Common myeloid progenitor, CD34-positive (primary cell): ENCODE measurements around the gene GPS2.

Experiments
- CTCF ChIA-PET: fragments of 350-600 bp; sonication (Branson Sonifier 250); formaldehyde crosslinking; loops from one replicate; lab custom pipeline; 2021; ENCODE audit warnings: antibody characterized with exemption; lab: Charles Lee
- POLR2A ChIA-PET: fragments of 350-600 bp; sonication (Branson Sonifier 250); formaldehyde crosslinking; loops from one replicate; lab custom pipeline; 2021; ENCODE audit warnings: antibody characterized with exemption; lab: Charles Lee
- DNase-seq, 3 donors: peaks; one replicate each; pipeline versions ENCODE4 v3.0.0 to v3.0.0-alpha.2; 2013
- H3K27ac ChIP-seq, 2 experiments: 1 replicate in 1 of 2; 2 replicates in 1 of 2; pipeline ENCODE4 v1.7.0; 2013; ENCODE audit warnings: inconsistent platforms in 2 of 2, low read length in 2 of 2, mild to moderate bottlenecking in 2 of 2, low read depth in 1 of 2, moderate library complexity in 1 of 2; ENCODE audit not compliant: severe bottlenecking in 2 of 2, insufficient read depth in 1 of 2, poor library complexity in 1 of 2
- H3K27me3 ChIP-seq, 5 experiments: replicated peaks in 2 of 5; 1 replicate in 3 of 5; 2 replicates in 2 of 5; pipeline versions ENCODE4 v1.6.1 to v1.7.0; 2013; ENCODE audit warnings: low read length in 4 of 5, mild to moderate bottlenecking in 2 of 5, moderate library complexity in 2 of 5, inconsistent platforms in 1 of 5; ENCODE audit not compliant: insufficient read depth in 5 of 5, control insufficient read depth in 4 of 5
- H3K36me3 ChIP-seq, 4 experiments: 1 replicate in 2 of 4; 2 replicates in 2 of 4; pipeline versions ENCODE4 v1.6.1 to v1.7.0; 2013; ENCODE audit warnings: low read length in 3 of 4, control low read depth in 1 of 4, mild to moderate bottlenecking in 1 of 4; ENCODE audit not compliant: control insufficient read depth in 4 of 4, insufficient read depth in 4 of 4
- H3K4me1 ChIP-seq, 4 experiments: 1 replicate in 3 of 4; 2 replicates in 1 of 4; pipeline versions ENCODE4 v1.6.1 to v1.7.1; 2013; ENCODE audit warnings: low read length in 3 of 4, mild to moderate bottlenecking in 3 of 4, control low read depth in 1 of 4, inconsistent platforms in 1 of 4, moderate library complexity in 1 of 4; ENCODE audit not compliant: control insufficient read depth in 4 of 4, insufficient read depth in 4 of 4; ENCODE audit errors: control extremely low read depth in 1 of 4
- H3K4me3 ChIP-seq, 7 experiments: 1 replicate in 4 of 7; 2 replicates in 3 of 7; pipeline versions ENCODE4 v1.5.1 to v1.7.0; 2013; ENCODE audit warnings: mild to moderate bottlenecking in 7 of 7, low read length in 6 of 7, moderate library complexity in 6 of 7, inconsistent platforms in 2 of 7, low read depth in 2 of 7, control low read depth in 1 of 7; ENCODE audit not compliant: insufficient read depth in 4 of 7, control insufficient read depth in 1 of 7; ENCODE audit errors: extremely low read depth in 1 of 7
- H3K9me3 ChIP-seq, 5 experiments: 1 replicate in 4 of 5; 2 replicates in 1 of 5; pipeline versions ENCODE4 v1.6.1 to v1.7.1; 2013; ENCODE audit warnings: low read length in 4 of 5, mild to moderate bottlenecking in 2 of 5, inconsistent platforms in 1 of 5, low read depth in 1 of 5, moderate library complexity in 1 of 5; ENCODE audit not compliant: control insufficient read depth in 4 of 5, insufficient read depth in 2 of 5; ENCODE audit errors: control extremely low read depth in 1 of 5
- WGBS: methylation state at CpG from one replicate; pipeline ENCODE4 v1.1.5; 2013; ENCODE audit not compliant: insufficient coverage; 5-methylcytosine and 5-hydroxymethylcytosine counted together

GPS2 gene

GRCh38 chr17:7290166-7290565 lies 25.0 kb downstream of the GPS2 start:
- WGBS: 97% methylated on average over 6 of the region's 19 CpGs
- POLR2A ChIA-PET: no interaction called here

DNA sequence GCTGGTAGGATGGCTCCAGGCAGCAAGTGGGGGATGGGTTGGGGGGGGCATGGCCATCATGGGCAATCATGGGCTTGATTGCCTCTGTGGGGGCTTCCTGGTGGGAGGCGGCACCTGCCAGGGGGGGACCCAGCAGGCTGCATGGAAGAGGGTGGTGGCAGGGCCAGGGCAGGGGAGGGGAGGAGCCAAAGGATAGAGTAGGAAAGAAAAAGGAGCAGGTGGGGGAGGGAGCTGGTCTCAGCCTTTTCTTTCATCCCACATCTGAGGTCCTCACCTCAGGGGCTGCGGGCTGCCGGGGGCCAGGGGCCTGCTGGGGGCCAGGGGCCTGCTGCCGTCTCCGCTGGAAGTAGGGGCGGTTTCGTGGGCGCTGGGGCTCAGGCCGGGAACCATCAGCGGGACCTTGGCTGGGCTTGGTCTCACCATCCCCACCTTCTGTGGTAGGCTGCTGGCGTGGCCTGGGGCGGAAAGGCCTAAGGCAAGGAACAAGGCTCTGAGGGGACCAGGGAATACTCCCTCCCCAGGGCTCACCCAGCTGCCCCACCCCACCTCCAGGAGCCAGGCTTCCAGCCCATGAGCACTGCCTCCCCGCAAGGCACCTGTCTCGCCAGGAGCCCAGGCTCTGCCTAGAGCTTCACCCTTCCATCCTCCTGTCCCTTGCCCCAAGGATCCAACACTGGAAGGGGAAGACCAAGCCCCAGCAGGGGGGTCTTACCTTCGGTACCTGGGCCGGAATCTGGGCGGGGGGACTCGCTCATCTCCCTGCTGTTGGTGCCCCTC lies 25.7 kb downstream of the GPS2 start:
- no peak for DNase-seq
- CTCF ChIA-PET: interaction anchor here (5.7 kb wide), 1 partner anchor 8 kb away, joined by 46 read pairs; no protein-coding TSS in a partner anchor
- 94% methylated on average over 15 of the region's 18 CpGs for WGBS
- Histone ChIP-seq H3K4me3 (no peak overlapping the region), H3K4me1 (peaks cover 0 to 22% (median 17%) of the 10 kb centered on the region in 4 experiments), H3K36me3 (peaks cover 0 to 4% (median 0%) of the 10 kb centered on the region in 4 experiments), H3K27me3 (peaks cover 0 to 27% (median 11%) of the 10 kb centered on the region in 5 experiments), H3K27ac (no peak overlapping the region), H3K9me3 (no peaks in the 10 kb centered on the region)
- POLR2A ChIA-PET: no interaction called here

More at GRCh38 chr17:7290166-7290565, 25.0 kb downstream of the GPS2 start:
- no peaks in the 10 kb centered on the region for H3K36me3 ChIP-seq
- H3K4me3 ChIP-seq: no peak overlapping the region
- DNase-seq: no peak
- CTCF ChIA-PET: interaction anchor here (4.6 kb wide), 1 partner anchor 7 kb away, joined by 45 read pairs; the partner anchor contains the start of gene SLC2A4
- H3K27me3 ChIP-seq: peaks cover 0 to 32% (median 11%) of the 10 kb centered on the region in 5 experiments
- no peaks in the 10 kb centered on the region for H3K9me3 ChIP-seq
- no peak overlapping the region for H3K27ac ChIP-seq
- H3K4me1 ChIP-seq: peaks cover 0 to 27% (median 22%) of the 10 kb centered on the region in 4 experiments

GRCh38 chr17:7285679-7286078 lies 29.5 kb downstream of the GPS2 start:
- Histone ChIP-seq H3K9me3 (no peaks in the 10 kb centered on the region), H3K27ac (no peak overlapping the region), H3K4me1 (peaks cover 0 to 42% (median 38%) of the 10 kb centered on the region in 4 experiments), H3K36me3 (peaks cover 0 to 5% (median 0%) of the 10 kb centered on the region in 4 experiments), H3K4me3 (no peak overlapping the region), H3K27me3 (peaks cover 0 to 2% (median 0%) of the 10 kb centered on the region in 5 experiments)
- DNase-seq: no peak
- CTCF ChIA-PET: interaction anchor here (1.8 to 6.5 kb wide), 4 partner anchors 6 to 63 kb away, joined by 5 to 46 read pairs (median 26); no protein-coding TSS in a partner anchor
- 94% methylated on average over 12 of the region's 12 CpGs for WGBS
- POLR2A ChIA-PET: no interaction called here

DNA sequence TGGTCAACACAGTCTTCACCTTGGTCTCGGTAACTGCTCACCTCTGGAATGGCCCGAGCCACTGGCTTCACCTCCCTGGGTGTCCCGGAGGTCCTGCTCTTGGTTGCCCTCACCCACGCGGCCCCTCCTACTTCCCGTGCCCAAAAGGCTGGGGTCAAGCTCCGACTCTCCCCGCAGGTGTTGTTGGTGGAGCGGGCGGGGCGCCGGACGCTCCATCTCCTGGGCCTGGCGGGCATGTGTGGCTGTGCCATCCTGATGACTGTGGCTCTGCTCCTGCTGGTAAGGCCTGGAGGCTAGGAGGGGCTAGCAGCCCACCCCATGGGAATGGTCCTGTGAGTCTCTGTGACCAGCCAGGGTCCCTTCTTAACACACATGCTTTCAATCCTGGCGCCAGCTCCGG lies 30.2 kb downstream of the GPS2 start:
- peaks cover 0 to 5% (median 0%) of the 10 kb centered on the region in 4 experiments for H3K36me3 ChIP-seq
- H3K4me1 ChIP-seq: peaks cover 0 to 47% (median 41%) of the 10 kb centered on the region in 4 experiments
- no peak overlapping the region for H3K4me3 ChIP-seq
- POLR2A ChIA-PET: no interaction called here
- H3K27me3 ChIP-seq: no peaks in the 10 kb centered on the region
- H3K9me3 ChIP-seq: no peaks in the 10 kb centered on the region
- 95% methylated on average over 9 of the region's 16 CpGs for WGBS
- CTCF ChIA-PET: interaction anchor here (1.0 to 6.5 kb wide), 6 partner anchors 7 to 62 kb away, joined by 3 to 46 read pairs (median 6); partner anchors contain the start of gene ACAP1
- H3K27ac ChIP-seq: no peak overlapping the region
- DNase-seq: no peak

DNA sequence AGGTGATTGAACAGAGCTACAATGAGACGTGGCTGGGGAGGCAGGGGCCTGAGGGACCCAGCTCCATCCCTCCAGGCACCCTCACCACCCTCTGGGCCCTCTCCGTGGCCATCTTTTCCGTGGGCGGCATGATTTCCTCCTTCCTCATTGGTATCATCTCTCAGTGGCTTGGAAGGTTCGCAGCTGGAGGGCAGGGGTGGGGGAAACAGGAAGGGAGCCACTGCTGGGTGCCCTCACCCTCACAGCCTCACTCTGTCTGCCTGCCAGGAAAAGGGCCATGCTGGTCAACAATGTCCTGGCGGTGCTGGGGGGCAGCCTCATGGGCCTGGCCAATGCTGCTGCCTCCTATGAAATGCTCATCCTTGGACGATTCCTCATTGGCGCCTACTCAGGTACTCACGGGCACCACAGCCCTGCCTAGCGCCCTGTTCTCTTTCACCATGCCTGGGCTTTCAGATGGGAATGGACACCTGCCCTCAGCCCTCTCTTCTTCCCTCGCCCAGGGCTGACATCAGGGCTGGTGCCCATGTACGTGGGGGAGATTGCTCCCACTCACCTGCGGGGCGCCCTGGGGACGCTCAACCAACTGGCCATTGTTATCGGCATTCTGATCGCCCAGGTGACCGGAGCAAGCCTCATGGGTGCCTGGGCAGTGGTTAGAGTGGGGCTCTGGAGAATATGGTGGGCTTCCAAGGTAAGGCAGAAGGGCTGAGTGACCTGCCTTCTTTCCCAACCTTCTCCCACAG lies 31.5 kb downstream of the GPS2 start:
- H3K9me3 ChIP-seq: no peaks in the 10 kb centered on the region
- H3K27ac ChIP-seq: no peak overlapping the region
- ChIA-PET POLR2A (no interaction called here), CTCF (interaction anchor here (0.8 to 6.5 kb wide), 6 partner anchors 8 to 53 kb away, joined by 3 to 65 read pairs (median 24); partner anchors contain the start of gene ACAP1)
- H3K4me3 ChIP-seq: no peak overlapping the region
- peak in 1 of 3 donors; percentile 20 for DNase-seq
- 80% methylated on average over 9 of the region's 18 CpGs for WGBS
- H3K4me1 ChIP-seq: peaks cover 0 to 47% (median 41%) of the 10 kb centered on the region in 4 experiments
- H3K27me3 ChIP-seq: no peaks in the 10 kb centered on the region
- H3K36me3 ChIP-seq: peaks cover 0 to 5% (median 0%) of the 10 kb centered on the region in 4 experiments

GRCh38 chr17:7282752-7283321 lies 32.3 kb downstream of the GPS2 start:
- no peaks in the 10 kb centered on the region for H3K9me3 ChIP-seq
- H3K27ac ChIP-seq: no peak overlapping the region
- DNase-seq: peak in 2 of 3 donors; percentile 66 to 78
- ChIA-PET POLR2A (no interaction called here), CTCF (interaction anchor here (0.8 to 6.5 kb wide), 5 partner anchors 9 to 54 kb away, joined by 3 to 65 read pairs (median 3); no protein-coding TSS in a partner anchor)
- H3K4me3 ChIP-seq: peak overlapping the region in 4 of 7 experiments; percentile 62 to 73 (median 68)
- H3K36me3 ChIP-seq: peaks cover 0 to 5% (median 0%) of the 10 kb centered on the region in 4 experiments
- WGBS: 59% methylated on average over 5 of the region's 6 CpGs
- H3K4me1 ChIP-seq: peaks cover 0 to 47% (median 41%) of the 10 kb centered on the region in 4 experiments
- H3K27me3 ChIP-seq: no peaks in the 10 kb centered on the region
